Endodermal cell (in vitro differentiated cells): ENCODE results near the gene PLXDC1. TPM values are rescaled to one million over a fixed set of nuclear protein-coding genes. Genes with fewer than 3 reads are reported as not detected.

Experiments used
- DNase-seq: peaks from one replicate; pipeline ENCODE4 v3.0.0-alpha.2; 2017
- H3K27ac ChIP-seq: 2 replicates; pipeline ENCODE4 v1.5.1; 2013; ENCODE audit warnings: mild to moderate bottlenecking, low read depth, low read length, moderate library complexity
- H3K27me3 ChIP-seq: 2 replicates; pipeline ENCODE4 v1.6.1; 2013; ENCODE audit warnings: mild to moderate bottlenecking, low read length, moderate library complexity; ENCODE audit not compliant: insufficient read depth, control insufficient read depth, poor library complexity, severe bottlenecking
- H3K36me3 ChIP-seq: 2 replicates; pipeline ENCODE4 v1.7.0; 2013; ENCODE audit warnings: mild to moderate bottlenecking, low read length, moderate library complexity; ENCODE audit not compliant: control insufficient read depth, insufficient read depth
- H3K4me1 ChIP-seq: one replicate; pipeline ENCODE4 v1.7.0; 2013; ENCODE audit warnings: low read length; ENCODE audit not compliant: control insufficient read depth, insufficient read depth
- H3K4me3 ChIP-seq: 2 replicates; pipeline ENCODE4 v1.5.1; 2013; ENCODE audit warnings: mild to moderate bottlenecking, low read length, moderate library complexity
- H3K9ac ChIP-seq: 2 replicates; pipeline ENCODE4 v1.6.1; 2013; ENCODE audit warnings: mild to moderate bottlenecking, low read length, moderate library complexity; ENCODE audit not compliant: poor library complexity, severe bottlenecking; ENCODE audit errors: extremely low read depth
- H3K9me3 ChIP-seq: 2 replicates; pipeline ENCODE4 v1.6.1; 2013; ENCODE audit warnings: mild to moderate bottlenecking, low read length, moderate library complexity; ENCODE audit not compliant: control insufficient read depth
- H3K27ac Mint-ChIP-seq: 2 replicates; pipeline ENCODE4 v1.8.0; 2020; ENCODE audit warnings: mixed read lengths
- H3K27me3 Mint-ChIP-seq: 2 replicates; pipeline ENCODE4 v1.8.0; 2021; ENCODE audit warnings: mild to moderate bottlenecking, mixed read lengths; ENCODE audit not compliant: insufficient read depth
- H3K36me3 Mint-ChIP-seq: 2 replicates; pipeline ENCODE4 v1.8.0; 2020; ENCODE audit warnings: low read depth, mixed read lengths
- H3K4me1 Mint-ChIP-seq: 2 replicates; pipeline ENCODE4 v1.8.0; 2020; ENCODE audit warnings: mixed read lengths
- H3K4me3 Mint-ChIP-seq: 2 replicates; pipeline ENCODE4 v1.8.0; 2020; ENCODE audit warnings: mild to moderate bottlenecking, moderate library complexity, mixed read lengths
- H3K9me3 Mint-ChIP-seq: 2 replicates; pipeline ENCODE4 v1.8.0; 2020; ENCODE audit warnings: mild to moderate bottlenecking, mixed read lengths
- WGBS, 2 experiments: methylation state at CpG; one replicate each; pipeline versions ENCODE4 v1.1.5 to v1.1.7; 2013; ENCODE audit warnings: missing lambda C conversion rate in 2 of 2, mixed read lengths in 1 of 2; ENCODE audit not compliant: insufficient coverage in 1 of 2, insufficient read length in 1 of 2; 5-methylcytosine and 5-hydroxymethylcytosine counted together
- total RNA-seq, 2 donors: library from RNA; stranded (reverse); fragmentation: NEBNext Ultra II Directional in 1 of 2; extraction: Animal tissue kit (Norgen Biotek cat#: 25700) in 1 of 2; gene quantifications; 2 replicates in 1 of 2; 3 replicates in 1 of 2; pipeline ENCODE4 v1.2.1, GENCODE V29; 2021
- TF ChIP-seq, protein P1 (sequence below): fragments of 200-600 bp; sonication (generic); conservative IDR thresholded peaks from 2 replicates; pipeline ENCODE4 v1.5.0; 2021; ENCODE audit warnings: antibody characterized with exemption, mild to moderate bottlenecking

PLXDC1 gene
- total RNA-seq, 2 donors from 2014 or later: 9.0 TPM

- 90 to 95% methylated on average over 7 of the region's 7 CpGs for WGBS, 2 experiments
- H3K4me1 Mint-ChIP-seq: peaks cover 15% of the 10 kb centered on the region
- H3K36me3 Mint-ChIP-seq: no peaks in the 10 kb centered on the region
- Histone ChIP-seq H3K4me3 (no peak overlapping the region), H3K27ac (no peak overlapping the region), H3K27me3 (no peaks in the 10 kb centered on the region), H3K36me3 (no peaks in the 10 kb centered on the region), H3K9me3 (no peaks in the 10 kb centered on the region), H3K4me1 (no peaks in the 10 kb centered on the region), H3K9ac (no peak overlapping the region)
- DNase-seq: no peak
- peaks cover 2% of the 10 kb centered on the region for H3K27me3 Mint-ChIP-seq
- no peaks in the 10 kb centered on the region for H3K9me3 Mint-ChIP-seq
- no peak overlapping the region for H3K27ac Mint-ChIP-seq
- TF ChIP-seq, protein P1, sequence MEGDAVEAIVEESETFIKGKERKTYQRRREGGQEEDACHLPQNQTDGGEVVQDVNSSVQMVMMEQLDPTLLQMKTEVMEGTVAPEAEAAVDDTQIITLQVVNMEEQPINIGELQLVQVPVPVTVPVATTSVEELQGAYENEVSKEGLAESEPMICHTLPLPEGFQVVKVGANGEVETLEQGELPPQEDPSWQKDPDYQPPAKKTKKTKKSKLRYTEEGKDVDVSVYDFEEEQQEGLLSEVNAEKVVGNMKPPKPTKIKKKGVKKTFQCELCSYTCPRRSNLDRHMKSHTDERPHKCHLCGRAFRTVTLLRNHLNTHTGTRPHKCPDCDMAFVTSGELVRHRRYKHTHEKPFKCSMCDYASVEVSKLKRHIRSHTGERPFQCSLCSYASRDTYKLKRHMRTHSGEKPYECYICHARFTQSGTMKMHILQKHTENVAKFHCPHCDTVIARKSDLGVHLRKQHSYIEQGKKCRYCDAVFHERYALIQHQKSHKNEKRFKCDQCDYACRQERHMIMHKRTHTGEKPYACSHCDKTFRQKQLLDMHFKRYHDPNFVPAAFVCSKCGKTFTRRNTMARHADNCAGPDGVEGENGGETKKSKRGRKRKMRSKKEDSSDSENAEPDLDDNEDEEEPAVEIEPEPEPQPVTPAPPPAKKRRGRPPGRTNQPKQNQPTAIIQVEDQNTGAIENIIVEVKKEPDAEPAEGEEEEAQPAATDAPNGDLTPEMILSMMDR: no peak
- no peak overlapping the region for H3K4me3 Mint-ChIP-seq
These were observed 44.3 kb downstream of the PLXDC1 start for GRCh38 chr17:39107155-39107554.

DNA sequence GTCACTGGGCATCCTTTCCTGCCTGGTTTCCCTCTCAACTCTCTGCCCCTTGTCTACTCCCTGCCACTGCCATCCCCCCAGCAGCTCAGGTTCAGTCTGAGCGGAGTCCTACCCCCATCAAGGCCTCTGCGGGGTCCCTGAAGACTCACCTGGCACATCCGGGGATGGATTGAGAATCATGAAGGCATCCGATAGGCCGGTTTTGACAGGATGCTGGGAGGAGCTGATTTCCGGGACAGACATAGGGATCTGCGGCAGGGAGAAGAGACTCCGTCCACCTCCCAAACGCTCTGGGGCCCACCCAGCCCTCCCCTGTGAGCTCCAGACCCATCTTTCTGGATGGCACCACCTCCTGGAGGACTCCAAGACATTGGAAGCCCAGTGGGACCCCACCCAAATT is 45.7 kb downstream of the PLXDC1 start:
- TF ChIP-seq, protein P1: no peak
- Histone ChIP-seq H3K4me1 (no peaks in the 10 kb centered on the region), H3K9ac (no peak overlapping the region), H3K4me3 (no peak overlapping the region), H3K36me3 (no peaks in the 10 kb centered on the region), H3K27ac (no peak overlapping the region), H3K9me3 (no peaks in the 10 kb centered on the region), H3K27me3 (no peaks in the 10 kb centered on the region)
- Mint-ChIP-seq H3K9me3 (no peaks in the 10 kb centered on the region), H3K4me1 (peaks cover 12% of the 10 kb centered on the region), H3K27me3 (no peaks in the 10 kb centered on the region), H3K27ac (no peak overlapping the region), H3K4me3 (no peak overlapping the region), H3K36me3 (no peaks in the 10 kb centered on the region)
- DNase-seq: no peak
- WGBS, 2 experiments: 83 to 97% methylated on average over 6 to 9 of the region's 9 CpGs

DNA sequence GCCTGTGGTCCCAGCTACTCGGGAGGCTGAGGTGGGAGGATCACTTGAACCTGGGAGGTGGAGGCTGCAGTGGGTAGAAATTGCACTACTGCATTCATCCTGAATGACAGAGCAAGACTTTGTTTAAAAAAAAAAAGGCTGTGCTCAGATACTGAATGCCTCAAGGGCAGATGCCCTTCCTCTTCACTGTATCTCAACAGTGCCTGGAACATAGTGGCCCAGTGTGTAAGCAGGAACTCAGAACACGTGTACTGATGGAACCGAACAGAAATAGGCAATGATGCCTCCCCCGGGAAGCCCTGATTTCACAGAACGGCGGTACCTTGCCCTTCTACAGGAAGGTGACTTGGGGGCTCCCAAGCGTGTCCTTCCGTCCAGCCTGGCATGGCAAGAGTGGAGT is 46.8 kb downstream of the PLXDC1 start:
- no peak overlapping the region for H3K27ac Mint-ChIP-seq
- H3K9me3 ChIP-seq: no peaks in the 10 kb centered on the region
- H3K4me1 Mint-ChIP-seq: peaks cover 9% of the 10 kb centered on the region
- H3K27me3 ChIP-seq: no peaks in the 10 kb centered on the region
- WGBS, 2 experiments: 96 to 100% methylated on average over 5 to 8 of the region's 8 CpGs
- no peak overlapping the region for H3K9ac ChIP-seq
- no peaks in the 10 kb centered on the region for H3K9me3 Mint-ChIP-seq
- no peak overlapping the region for H3K4me3 ChIP-seq
- no peaks in the 10 kb centered on the region for H3K36me3 Mint-ChIP-seq
- no peak overlapping the region for H3K27ac ChIP-seq
- TF ChIP-seq, protein P1: no peak
- no peaks in the 10 kb centered on the region for H3K36me3 ChIP-seq
- H3K4me3 Mint-ChIP-seq: no peak overlapping the region
- H3K4me1 ChIP-seq: no peaks in the 10 kb centered on the region
- DNase-seq: no peak
- H3K27me3 Mint-ChIP-seq: peaks cover 2% of the 10 kb centered on the region
